HG03064 (cell line): ENCODE measurements around the gene ITPKB.
A peak's percentile ranks its signal among the peaks of the same experiment; 100 is the strongest.
"Not testable (repeated sequence)": the region's sequence is repeated elsewhere in the genome, so short reads cannot be mapped to it uniquely, and the experiment has no call there.

Source experiments
- ATAC-seq: cut with Tn5 transposase; IDR thresholded peaks from one replicate; pipeline ENCODE4 v1.9.1; 2021; ENCODE audit warnings: low read depth; ENCODE audit not compliant: unreplicated experiment

The ITPKB gene

DNA sequence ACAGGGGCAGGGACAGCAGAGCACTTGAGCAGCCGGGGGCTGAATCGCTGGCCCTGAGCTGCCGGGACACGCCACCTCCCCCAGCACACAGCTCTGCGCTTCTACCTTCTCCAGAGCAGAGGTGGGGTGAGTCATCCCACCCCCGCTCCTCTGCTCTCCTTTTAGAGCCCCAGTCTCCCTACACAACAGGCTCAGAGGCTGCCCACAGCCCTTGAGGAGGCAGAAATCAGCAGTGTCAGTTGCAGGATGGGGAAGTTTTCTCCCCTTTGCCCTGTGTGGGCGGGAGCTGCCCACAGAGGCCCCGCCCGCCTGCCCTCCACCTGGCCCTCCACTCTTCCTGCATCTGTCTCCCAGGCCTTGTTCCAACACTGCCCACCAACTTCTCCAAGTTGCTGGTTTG, 95.9 kb downstream of the ITPKB start:
- ATAC-seq = peak; percentile 55

DNA sequence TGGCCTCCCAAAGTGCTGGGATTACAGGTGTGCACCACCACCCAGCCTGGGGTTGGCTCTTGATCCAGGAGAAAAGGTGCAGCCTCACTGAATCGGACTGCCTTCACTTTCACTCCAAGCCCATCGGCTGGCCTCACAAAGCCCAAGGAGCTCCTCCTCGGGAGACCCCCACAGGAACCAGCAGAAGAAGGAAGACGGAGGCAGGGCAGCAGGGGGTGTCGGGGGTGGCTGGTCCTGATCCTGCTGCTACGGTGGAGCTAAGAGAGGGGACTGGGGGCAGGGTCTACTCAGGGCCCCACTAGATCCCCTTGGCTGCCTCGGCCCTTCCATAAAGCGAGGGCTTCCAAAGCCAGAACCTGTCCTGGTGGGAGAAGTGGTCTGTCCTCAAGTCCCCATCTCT, 96.7 kb downstream of the ITPKB start:
- ATAC-seq = no peak

DNA sequence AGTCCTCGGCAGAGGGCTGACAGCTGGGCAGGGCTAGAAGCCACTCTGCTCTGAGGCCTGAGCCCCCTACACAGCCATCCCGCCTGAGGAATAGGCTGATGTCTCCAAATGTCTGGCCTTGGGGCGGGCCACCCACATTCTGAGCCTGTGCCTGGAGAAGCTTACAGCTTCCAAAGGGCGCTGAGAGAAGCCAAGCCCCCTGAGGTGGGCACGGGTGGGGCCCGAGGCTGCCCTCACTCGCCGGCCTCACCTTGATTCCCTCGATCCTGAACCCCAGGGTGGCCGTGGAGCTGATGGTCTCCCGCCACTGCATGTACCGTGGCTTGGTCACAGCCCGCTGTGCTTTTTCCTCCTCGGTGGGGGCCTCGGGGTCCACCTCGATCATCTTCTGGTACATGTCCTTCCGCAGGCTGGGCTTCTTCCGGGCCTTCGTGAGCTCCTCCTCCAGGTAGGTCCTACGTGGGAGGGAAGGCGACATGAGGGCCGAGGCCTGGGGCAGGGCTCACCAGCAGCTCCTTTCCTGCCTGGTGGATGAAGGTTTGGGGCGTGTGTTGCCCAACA, 97.3 kb downstream of the ITPKB start:
- ATAC-seq = no peak

DNA sequence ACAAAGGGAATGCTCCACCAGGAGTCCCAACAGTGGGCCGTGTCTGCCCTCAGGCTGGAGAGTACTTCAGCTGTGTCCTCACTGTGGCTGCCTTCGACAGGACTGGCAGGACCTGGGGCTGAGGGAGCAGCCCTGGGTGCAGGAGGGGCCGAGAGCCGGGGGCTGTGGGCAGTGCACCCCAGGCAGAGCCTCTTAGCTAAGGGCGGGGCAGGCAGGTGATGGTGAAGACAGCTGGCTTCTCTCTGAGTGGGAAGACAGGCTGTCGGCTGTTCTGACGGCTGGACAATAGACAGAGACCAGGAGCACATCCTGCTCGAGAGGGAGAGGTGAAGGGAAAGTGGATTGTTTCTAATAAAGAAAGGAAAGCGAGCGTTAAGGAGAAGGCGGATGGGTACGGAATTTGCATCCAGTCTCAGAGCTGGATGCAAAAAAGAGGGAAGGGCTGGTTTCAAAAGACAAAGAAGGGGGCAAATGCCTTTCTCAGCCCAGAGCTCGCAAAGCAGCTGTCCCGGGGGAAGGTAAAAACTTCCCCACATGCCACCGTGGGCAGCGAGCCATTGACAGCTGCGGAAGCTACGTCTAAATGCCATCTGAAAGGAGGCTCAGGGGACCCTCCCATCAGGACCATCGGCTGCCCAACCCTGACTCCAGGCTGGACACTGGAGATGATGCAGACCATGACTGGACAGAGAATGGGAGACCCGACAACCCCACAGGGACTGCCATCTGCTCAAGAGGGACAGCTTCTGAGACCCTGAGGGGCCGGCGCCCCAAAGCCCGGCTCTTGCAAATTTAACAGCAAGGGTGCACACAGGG, 98.6 kb downstream of the ITPKB start:
- ATAC-seq = no peak

DNA sequence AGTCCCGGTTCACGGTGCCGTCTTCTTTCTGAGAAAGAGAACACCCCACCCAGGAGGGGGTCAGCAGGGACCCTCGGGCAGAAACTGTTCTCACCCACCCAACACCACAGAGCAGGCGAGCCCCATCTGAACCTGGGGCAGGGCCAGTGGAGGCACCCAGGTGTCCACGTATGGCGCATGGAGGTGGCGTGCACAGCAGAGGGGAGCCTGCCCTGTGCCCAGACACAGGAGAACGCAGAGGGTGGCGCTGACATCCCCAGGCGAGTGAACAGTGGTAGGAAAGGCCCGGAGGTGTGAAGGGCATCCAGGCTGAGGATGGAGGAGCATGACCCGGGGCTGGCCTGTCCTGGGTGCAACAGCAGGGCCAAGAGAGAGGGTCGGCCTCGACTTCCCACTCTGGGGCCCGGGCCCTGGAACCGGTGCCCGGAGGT, 99.4 kb downstream of the ITPKB start:
- no peak for ATAC-seq

DNA sequence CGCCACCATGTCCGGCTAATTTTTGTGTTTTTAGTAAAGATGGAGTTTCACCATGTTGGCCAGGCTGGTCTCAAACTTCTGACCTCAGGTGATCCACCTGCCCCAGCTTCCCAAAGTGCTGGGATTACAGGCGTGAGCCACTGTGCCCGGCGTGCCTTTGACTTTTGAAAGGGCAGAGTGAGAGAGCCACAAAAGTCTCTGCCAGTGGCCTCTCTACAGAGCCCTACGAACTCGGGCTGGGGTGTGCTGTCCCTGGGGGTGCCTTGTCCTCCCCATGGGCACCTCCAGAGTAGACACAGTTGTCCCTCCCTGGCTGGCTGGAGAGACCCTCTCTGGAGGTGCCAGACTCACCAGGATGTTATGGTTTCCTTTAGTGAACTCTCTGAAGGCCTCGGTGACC, 99.9 kb downstream of the ITPKB start:
- not testable (repeated sequence) for ATAC-seq

DNA sequence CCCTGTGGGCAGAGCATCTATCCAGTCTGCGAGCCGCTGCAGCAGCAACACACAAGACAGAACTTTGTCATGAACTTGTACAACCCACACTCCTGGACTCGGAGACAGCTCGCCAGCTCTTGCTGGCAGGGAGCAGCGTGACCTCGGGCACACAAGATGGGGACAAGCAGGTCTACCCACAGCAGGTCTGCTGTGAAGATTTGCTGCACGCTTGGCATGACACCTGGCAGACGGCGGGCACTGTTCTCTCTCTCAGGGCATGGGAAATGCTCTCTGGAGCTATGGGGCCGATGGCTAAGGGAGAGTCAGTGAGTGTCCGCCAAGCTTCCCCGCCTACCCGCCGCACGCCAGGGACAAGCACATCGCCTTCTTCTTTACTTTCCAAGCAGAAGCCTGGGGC, 100.5 kb downstream of the ITPKB start:
- no peak for ATAC-seq

DNA sequence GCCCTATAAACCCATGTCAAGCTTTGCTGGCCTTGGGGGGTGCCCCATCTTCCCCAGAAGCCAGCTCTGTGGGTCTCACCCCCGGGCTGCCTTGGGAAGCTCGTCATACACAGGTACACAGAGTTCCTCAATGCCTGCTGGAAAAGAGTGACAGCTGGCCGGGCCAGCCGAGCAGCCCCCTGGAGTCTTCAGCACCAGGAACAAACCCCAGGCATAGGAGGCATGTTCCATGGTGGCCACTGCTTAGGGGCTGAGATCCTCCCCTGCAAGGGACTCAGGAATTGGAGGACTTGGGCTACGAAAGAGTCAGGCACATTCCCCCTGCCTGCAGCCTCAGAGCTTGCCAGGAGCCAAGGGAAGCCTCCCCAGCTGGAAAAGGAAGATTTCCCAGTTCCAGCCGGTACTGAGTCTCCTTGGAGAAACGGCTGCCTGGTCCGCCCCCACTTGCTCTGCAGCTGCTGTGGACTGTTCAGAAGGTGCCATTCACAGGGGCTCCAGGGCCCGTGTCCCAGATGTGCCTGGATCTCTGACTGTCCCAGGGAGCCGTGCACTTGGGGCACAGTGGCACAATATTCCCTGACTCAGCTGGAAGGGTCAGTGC, 101.0 kb downstream of the ITPKB start:
- no peak for ATAC-seq

DNA sequence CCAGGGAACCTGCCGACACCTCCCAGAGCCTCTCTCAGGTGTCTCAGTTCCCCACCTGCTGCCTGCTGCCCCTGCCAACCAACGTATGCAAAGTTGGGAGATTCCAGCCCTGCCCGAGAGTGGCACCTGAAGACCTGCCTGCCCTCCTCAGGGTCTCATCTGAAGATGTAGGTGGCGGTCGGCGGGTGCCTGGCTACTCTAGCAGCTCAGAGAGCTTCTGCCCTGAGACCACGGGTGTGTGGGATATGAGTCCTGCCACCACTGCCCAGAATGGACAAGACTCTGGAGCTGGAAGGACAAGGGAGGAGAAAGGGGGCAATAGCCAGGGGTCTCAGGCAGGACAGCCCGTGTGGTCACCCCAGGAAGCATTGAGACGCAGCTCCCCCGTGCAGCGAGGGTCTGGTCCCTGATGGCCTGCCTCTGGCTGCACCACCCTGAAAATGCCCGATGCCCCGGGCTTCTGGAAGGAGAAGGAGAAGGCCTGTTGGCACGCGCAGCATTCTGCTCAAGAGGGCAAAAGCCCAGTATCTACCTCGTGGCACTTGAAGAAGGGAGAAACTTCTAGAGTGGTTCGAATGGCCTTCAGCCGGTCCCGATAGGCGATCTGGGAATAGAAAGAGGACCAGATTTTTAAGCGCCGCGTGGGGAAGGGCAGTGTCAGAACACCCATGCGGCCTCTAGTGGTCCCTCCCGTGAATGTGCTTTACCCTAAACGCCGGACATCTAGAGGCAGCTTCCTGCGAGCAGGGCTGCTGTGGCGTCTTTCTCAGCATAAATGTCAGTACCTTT, 101.7 kb downstream of the ITPKB start:
- ATAC-seq = no peak

DNA sequence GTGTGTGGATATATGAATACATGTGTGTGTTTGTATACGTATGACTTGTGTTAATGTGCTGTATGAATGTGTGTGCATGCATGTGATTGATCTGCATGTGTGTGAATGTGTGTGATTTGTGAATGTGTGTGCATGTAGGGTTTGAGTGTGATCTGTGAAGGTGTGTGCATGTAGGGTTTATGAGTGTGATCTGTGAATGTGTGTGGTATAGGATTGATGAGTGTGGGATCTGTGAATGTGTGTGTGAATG, 102.3 kb downstream of the ITPKB start:
- no peak for ATAC-seq

DNA sequence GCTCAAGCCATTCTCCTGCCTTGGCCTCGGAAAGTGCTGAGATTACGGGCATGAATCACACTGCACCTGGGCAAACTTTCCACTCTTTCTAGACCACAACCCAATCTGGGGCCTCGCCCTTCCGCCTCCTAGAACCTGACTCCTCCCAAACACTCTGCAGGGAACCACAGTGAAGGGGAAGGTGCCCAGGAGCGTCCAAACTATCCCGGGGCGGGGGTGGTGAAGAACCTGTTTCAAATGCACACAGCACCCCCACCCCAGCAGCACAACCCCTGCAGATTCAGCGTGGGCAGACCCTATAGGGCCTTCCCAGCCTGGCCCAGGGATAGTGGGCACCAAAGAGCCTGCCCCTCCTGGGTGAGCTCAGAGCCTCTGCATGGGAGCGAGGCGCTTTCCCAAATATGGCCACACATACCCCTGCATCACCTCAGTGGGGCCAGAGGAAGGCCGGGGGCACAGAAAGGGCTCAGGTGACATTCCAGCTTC, 103.6 kb downstream of the ITPKB start:
- no peak for ATAC-seq

DNA sequence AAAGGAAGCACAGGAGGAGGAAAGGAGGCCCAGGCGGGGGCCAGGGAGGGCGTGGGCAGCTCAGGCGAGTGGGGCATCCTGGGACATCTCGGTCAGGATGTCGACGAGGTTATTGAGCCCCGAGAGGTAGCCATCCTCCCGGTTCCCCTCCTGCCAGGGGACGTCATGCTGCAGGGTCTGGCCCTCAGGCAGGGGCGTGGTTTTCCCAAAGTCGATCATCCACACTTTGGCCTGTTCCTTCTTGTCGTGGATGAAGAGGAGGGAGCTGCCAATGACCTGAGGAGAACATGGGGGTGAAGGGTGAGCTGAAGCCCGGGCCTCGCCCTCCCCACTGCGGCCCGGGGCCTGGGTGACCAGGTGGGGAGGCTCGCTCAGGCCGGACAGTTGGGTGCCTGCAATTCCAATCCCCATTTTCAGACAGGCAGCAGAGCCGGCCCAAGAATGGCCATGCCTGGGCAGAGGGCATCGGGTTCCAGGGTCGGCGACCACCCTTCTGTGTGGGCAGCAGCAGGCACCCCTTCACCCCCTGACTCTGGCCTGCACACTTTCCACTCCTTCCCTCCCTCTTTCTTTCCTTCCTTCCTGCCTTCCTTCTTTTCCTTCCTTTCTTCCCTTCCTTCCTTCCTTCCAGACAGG, 104.4 kb downstream of the ITPKB start:
- no peak for ATAC-seq

DNA sequence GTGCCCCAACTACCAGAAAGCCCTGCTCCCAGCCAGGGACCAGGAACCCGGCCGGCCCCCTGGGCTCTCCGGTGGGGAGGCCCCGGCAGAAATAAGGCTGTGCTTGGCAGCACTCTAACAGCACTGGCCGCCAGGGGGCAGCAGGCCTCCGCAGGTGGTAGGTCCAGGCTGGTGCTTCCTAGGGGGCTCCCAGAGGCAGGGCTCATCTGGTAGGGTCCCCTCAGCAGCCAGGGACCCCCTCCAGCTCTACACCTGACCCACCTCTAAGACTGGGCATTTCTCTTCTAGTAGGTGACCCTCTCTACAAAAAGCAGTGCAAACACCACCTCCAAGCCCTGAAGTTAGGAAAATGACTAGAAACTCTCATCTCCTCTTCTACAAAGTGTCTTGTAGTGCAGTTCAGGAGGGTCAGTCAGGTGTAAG, 104.9 kb downstream of the ITPKB start:
- ATAC-seq = peak; percentile 70

DNA sequence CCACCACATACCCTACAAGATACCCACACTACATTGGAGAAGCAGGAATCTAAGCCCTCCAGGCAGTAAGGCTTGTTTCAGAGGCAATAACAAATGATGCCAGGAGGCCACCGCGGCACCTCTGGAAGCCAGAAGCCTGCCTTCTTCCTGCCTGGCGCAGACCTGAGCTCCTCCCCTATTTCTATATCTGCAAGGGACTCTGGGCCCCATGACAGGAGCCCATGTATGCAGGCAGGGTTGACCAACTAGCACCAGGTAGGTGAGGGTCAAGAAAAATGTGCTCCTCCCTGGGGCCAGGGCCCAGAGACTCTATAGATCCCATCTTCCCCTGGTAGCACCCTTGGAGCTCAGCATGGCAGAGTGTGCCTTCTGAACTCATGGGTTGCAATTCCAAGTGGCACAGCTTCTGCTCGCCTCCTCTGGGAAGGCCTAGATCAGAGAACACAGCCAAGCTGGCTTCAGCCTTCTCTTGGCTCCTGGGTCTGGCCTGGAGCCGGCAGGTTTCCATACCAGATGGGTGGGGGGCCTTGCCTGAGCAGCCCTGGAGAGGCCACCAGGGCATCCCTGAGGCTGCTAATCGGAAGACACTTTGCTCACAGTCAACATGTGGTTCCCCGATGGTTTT, 105.4 kb downstream of the ITPKB start:
- ATAC-seq = peak; percentile 20

DNA sequence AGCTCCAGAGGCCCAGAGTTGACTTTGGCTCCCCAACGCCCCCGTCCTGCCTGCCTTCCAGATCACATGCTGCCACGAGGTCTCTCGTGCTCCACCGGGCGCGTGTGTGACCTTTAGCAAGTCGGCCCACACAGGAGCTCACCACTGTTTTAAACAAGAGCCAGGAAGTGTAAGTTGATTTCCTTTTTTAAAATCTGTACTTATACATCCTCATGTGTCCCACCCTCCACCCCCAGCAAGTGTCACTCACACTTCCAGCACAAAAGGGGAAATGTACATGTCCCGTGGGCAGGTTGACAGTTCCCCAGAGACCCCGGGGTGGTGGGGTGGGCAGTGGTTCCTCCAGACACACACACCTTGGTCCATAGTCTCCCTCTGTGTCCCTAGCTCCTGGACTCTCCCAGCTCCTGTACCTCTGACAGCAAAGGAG, 106.1 kb downstream of the ITPKB start:
- ATAC-seq = no peak

DNA sequence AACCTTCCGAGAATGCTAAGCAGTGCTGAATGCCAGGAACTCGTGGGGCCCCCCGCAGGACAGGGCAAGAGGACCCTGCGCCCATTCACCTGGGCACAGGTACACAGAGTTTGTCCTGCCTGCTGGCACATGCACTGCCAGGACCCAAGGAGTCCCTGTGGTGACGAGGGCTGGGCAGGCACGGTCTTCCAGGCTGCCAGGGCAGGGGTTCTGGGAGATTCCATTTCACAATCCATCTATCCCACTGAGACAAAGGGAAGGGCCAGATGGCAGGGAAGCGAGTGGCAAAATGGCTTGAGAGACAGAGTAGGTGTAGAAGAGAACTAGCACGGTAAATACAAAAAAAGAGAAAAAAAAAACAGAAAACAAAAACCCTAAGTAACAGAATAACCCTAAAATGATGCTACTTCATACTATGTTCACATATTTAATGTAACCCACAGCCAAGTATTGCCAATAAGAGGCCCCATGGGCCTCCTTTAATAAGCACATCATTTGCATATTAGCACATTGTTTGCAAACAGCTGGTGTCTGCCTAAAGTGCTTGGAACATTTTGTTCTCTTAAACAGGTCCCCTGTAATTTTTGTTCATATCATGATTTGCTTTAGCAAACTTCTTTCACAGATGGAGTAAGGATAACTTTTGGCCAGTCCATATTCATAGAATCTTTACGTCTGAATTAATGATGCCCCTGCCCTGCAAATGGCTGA, 106.8 kb downstream of the ITPKB start:
- no peak for ATAC-seq

DNA sequence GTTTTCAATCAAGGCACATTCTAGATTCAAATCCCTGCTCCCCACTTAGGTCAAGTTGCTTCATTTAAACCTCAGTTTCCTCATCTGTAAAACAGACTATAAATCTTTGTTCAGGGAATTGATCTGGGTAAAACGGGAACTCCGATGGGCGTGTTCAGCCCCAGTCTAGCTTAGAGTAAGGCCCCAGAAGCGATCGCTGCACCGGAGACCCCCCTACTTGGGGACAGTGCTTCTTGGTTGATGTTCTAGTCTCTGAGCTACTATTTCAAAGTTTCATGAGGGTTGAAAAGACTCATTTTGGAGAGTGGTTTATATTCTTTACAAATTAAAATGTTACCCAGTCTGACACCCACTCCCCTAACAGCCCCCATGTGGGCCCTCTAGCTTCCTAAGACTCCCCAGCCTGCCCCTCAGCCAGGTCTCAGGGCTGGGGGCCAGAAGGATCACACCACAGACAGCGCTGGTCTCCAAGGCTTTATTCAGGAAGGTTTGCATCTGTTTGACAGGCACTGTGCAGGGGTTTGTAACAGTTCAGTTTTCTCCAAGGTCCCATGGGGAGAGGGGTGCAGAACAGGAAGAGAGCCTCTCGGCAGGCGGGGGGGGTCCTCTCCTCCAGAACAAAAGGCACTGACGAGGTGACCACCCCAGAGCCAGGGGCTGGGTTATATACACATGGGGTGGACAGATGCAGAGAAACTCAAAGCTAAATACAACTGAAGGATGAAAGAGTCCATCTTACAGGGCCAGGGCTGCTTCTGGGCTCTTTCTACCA, 107.7 kb downstream of the ITPKB start:
- ATAC-seq = no peak

DNA sequence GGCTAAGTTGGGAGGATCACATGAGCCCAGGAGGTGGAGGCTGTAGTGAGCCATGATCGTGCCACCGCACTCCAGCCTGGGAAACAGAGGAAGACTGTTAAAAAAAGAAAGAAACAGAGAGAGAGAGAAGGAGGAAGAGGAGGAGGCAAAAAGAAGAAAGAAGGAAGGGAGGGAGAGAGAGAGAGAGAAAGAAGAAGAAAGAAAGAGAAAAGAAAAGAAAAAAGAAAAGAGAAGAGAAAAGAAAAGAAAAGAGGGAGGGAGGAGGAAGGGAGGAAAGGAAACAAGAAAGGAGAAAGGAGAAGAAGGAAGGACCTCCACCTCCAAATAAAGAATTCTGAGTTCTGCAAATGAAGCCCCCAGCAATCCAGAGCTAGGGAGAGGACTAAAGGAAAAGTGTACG, 108.5 kb downstream of the ITPKB start:
- ATAC-seq = no peak
